GM10266 (cell line): ENCODE measurements around the gene HTRA3.

Experiments used
- DNase-seq: peaks from one replicate; pipeline ENCODE4 v3.0.0; 2012; ENCODE audit errors: extremely low spot score
- CTCF ChIP-seq: IDR thresholded peaks from 2 replicates; pipeline ENCODE4 v1.5.1; 2012; ENCODE audit warnings: mild to moderate bottlenecking, low read depth; ENCODE audit not compliant: control insufficient read depth, insufficient read depth; ENCODE audit errors: missing control alignments

The HTRA3 gene

GRCh38 chr4:8283631-8284121 lies 14.1 kb downstream of the HTRA3 start:
- no peak for TF ChIP-seq CTCF
- DNase-seq: no peak

- DNase-seq: no peak
- no peak for TF ChIP-seq CTCF
These were observed 14.8 kb downstream of the HTRA3 start for GRCh38 chr4:8284391-8284790.

- TF ChIP-seq CTCF: no peak
These were observed 15.8 kb downstream of the HTRA3 start for GRCh38 chr4:8285143-8285975.

GRCh38 chr4:8285976-8286718 lies 16.6 kb downstream of the HTRA3 start:
- TF ChIP-seq CTCF: no peak
- no peak for DNase-seq

More at GRCh38 chr4:8285143-8285975, 15.8 kb downstream of the HTRA3 start:
- no peak for DNase-seq

GRCh38 chr4:8286719-8287342 lies 17.3 kb downstream of the HTRA3 start:
- no peak for DNase-seq
- no peak for TF ChIP-seq CTCF

GRCh38 chr4:8287343-8288280 lies 18.1 kb downstream of the HTRA3 start:
- no peak for DNase-seq
- no peak for TF ChIP-seq CTCF
